H1 (cell line): ENCODE data around the gene ALOX5. TPM values are rescaled to one million over a fixed set of nuclear protein-coding genes. Genes with fewer than 3 reads are reported as not detected.

ENCODE experiments used
- CTCF ChIA-PET: fragments of 300-600 bp; sonication (Branson Sonifier 250); formaldehyde crosslinking; loops from one replicate; lab custom pipeline; 2021; ENCODE audit not compliant: partially characterized antibody; lab: Charles Lee
- POLR2A ChIA-PET: fragments of 300-600 bp; sonication (Branson Sonifier 250); formaldehyde crosslinking; loops from one replicate; lab custom pipeline; 2021; ENCODE audit warnings: inconsistent platforms; ENCODE audit not compliant: partially characterized antibody; lab: Charles Lee
- DNase-seq, 2 experiments: peaks; one replicate each; pipeline versions ENCODE4 v3.0.0 to v3.0.0-alpha.2; 2010 to 2022; ENCODE audit warnings: low spot score in 2 of 2, low read depth in 1 of 2, mixed read lengths in 1 of 2
- FAIRE-seq: peaks from 2 replicates; lab custom pipeline; 2011; peaks lifted over from hg19 to GRCh38; lab: Jason Lieb, UNC
- H2AFZ ChIP-seq: 2 replicates; pipeline ENCODE4 v1.8.1; 2012; ENCODE audit warnings: low read length, inconsistent platforms
- H2AK5ac ChIP-seq: 2 replicates; pipeline ENCODE4 v1.6.1; 2013; ENCODE audit warnings: low read depth, low read length
- H2BK120ac ChIP-seq: replicated peaks from 2 replicates; pipeline ENCODE3; 2013; ENCODE audit warnings: low read depth, low read length, inconsistent platforms
- H2BK12ac ChIP-seq: 2 replicates; pipeline ENCODE4 v1.6.1; 2013; ENCODE audit warnings: low read depth, low read length
- H2BK15ac ChIP-seq: 2 replicates; pipeline ENCODE4 v1.6.1; 2013; ENCODE audit warnings: low read length
- H2BK20ac ChIP-seq: 2 replicates; pipeline ENCODE4 v1.6.1; 2013; ENCODE audit warnings: low read length
- H2BK5ac ChIP-seq: 2 replicates; pipeline ENCODE4 v1.6.1; 2013; ENCODE audit warnings: low read depth, low read length
- H3K14ac ChIP-seq: 2 replicates; pipeline ENCODE4 v1.6.1; 2013; ENCODE audit warnings: inconsistent platforms; ENCODE audit not compliant: insufficient read length
- H3K18ac ChIP-seq: 2 replicates; pipeline ENCODE4 v1.6.1; 2013; ENCODE audit warnings: low read length; ENCODE audit errors: extremely low read depth
- H3K23ac ChIP-seq: 2 replicates; pipeline ENCODE4 v1.6.1; 2013; ENCODE audit warnings: inconsistent platforms; ENCODE audit not compliant: insufficient read length
- H3K23me2 ChIP-seq: 2 replicates; pipeline ENCODE4 v1.6.1; 2013; ENCODE audit warnings: low read depth, low read length
- H3K27ac ChIP-seq: 2 replicates; pipeline ENCODE4 v1.6.1; 2011; ENCODE audit warnings: low read depth, low read length, inconsistent platforms
- H3K27me3 ChIP-seq, 4 experiments: replicated peaks in 1 of 4; 1 replicate in 1 of 4; 2 replicates in 3 of 4; pipeline versions ENCODE4 v1.6.1 to v1.8.1; 2011 to 2013; ENCODE audit warnings: low read length in 3 of 4, mild to moderate bottlenecking in 3 of 4, inconsistent platforms in 2 of 4, mixed read lengths in 2 of 4, moderate library complexity in 1 of 4; ENCODE audit not compliant: control insufficient read depth in 3 of 4, insufficient read depth in 3 of 4; ENCODE audit errors: extremely low read depth in 1 of 4
- H3K36me3 ChIP-seq, 4 experiments: 2 replicates each; pipeline versions ENCODE4 v1.6.1 to v1.8.1; 2011 to 2013; ENCODE audit warnings: mild to moderate bottlenecking in 4 of 4, low read length in 3 of 4, moderate library complexity in 2 of 4, control low read depth in 1 of 4, inconsistent platforms in 1 of 4; ENCODE audit not compliant: insufficient read depth in 4 of 4, control insufficient read depth in 2 of 4
- H3K4ac ChIP-seq: replicated peaks from 2 replicates; pipeline ENCODE3; 2013; ENCODE audit warnings: low read length, low read depth, mixed read lengths, inconsistent platforms; ENCODE audit not compliant: insufficient read length
- H3K4me1 ChIP-seq, 4 experiments: replicated peaks in 1 of 4; 1 replicate in 1 of 4; 2 replicates in 3 of 4; pipeline versions ENCODE4 v1.6.1 to v1.8.1; 2011 to 2013; ENCODE audit warnings: low read length in 3 of 4, inconsistent platforms in 2 of 4, mixed read lengths in 1 of 4; ENCODE audit not compliant: insufficient read depth in 4 of 4, control insufficient read depth in 3 of 4
- H3K4me2 ChIP-seq, 2 experiments: 2 replicates each; pipeline versions ENCODE4 v1.6.1 to v1.8.1; 2011 to 2013; ENCODE audit warnings: low read depth in 2 of 2, low read length in 2 of 2, control low read depth in 1 of 2, inconsistent platforms in 1 of 2, mild to moderate bottlenecking in 1 of 2; ENCODE audit not compliant: insufficient read depth in 1 of 2
- H3K4me3 ChIP-seq, 4 experiments: fragments of 200-600, 300-600 bp in 1 of 4; sonication (generic), shearing (Covaris generic), sonication (Bioruptor Twin) in 1 of 4; 2 replicates each; pipeline versions ENCODE4 v1.5.1 to v1.8.1; 2011 to 2016; ENCODE audit warnings: low read length in 4 of 4, low read depth in 3 of 4, control low read depth in 2 of 4, inconsistent platforms in 2 of 4, mild to moderate bottlenecking in 2 of 4, mixed read lengths in 1 of 4, moderate library complexity in 1 of 4; ENCODE audit not compliant: insufficient read depth in 2 of 4; ENCODE audit errors: extremely low read depth in 1 of 4
- H3K56ac ChIP-seq: replicated peaks from 2 replicates; pipeline ENCODE3; 2013; ENCODE audit warnings: low read depth, mild to moderate bottlenecking, mixed read lengths, low read length, inconsistent platforms; ENCODE audit not compliant: insufficient read length
- H3K79me1 ChIP-seq: 2 replicates; pipeline ENCODE4 v1.6.1; 2013; ENCODE audit warnings: low read depth, low read length, control low read depth
- H3K79me2 ChIP-seq, 2 experiments: 2 replicates each; pipeline versions ENCODE4 v1.6.1 to v1.8.1; 2012 to 2013; ENCODE audit warnings: low read length in 2 of 2, mild to moderate bottlenecking in 2 of 2, inconsistent platforms in 1 of 2; ENCODE audit not compliant: insufficient read depth in 2 of 2, control insufficient read depth in 1 of 2
- H3K9ac ChIP-seq, 4 experiments: replicated peaks in 1 of 4; 1 replicate in 1 of 4; 2 replicates in 3 of 4; pipeline versions ENCODE4 v1.6.1 to v1.8.1; 2011 to 2013; ENCODE audit warnings: low read depth in 3 of 4, low read length in 3 of 4, control low read depth in 2 of 4, mild to moderate bottlenecking in 2 of 4, moderate library complexity in 2 of 4, inconsistent platforms in 1 of 4; ENCODE audit errors: extremely low read depth in 1 of 4
- H3K9me3 ChIP-seq, 2 experiments: 2 replicates each; pipeline versions ENCODE4 v1.6.1 to v1.8.1; 2012 to 2013; ENCODE audit warnings: mild to moderate bottlenecking in 2 of 2, moderate library complexity in 2 of 2, control low read depth in 1 of 2, inconsistent platforms in 1 of 2, low read depth in 1 of 2, low read length in 1 of 2, mixed read lengths in 1 of 2; ENCODE audit not compliant: insufficient read depth in 2 of 2
- H4K20me1 ChIP-seq, 2 experiments: replicated peaks in 1 of 2; 2 replicates each; pipeline versions ENCODE3 to v1.8.1; 2011 to 2013; ENCODE audit warnings: inconsistent platforms in 2 of 2, low read length in 2 of 2, mild to moderate bottlenecking in 1 of 2; ENCODE audit not compliant: insufficient read depth in 2 of 2, control insufficient read depth in 1 of 2
- H4K5ac ChIP-seq: 2 replicates; pipeline ENCODE4 v1.6.1; 2013; ENCODE audit warnings: low read length, low read depth, mixed read lengths, inconsistent platforms; ENCODE audit not compliant: insufficient read length
- H4K8ac ChIP-seq: 2 replicates; pipeline ENCODE4 v1.8.0; 2013; ENCODE audit warnings: mild to moderate bottlenecking, moderate library complexity, low read length, inconsistent platforms; ENCODE audit not compliant: insufficient read depth; ENCODE audit errors: extremely low read depth
- H4K91ac ChIP-seq: replicated peaks from 2 replicates; pipeline ENCODE3; 2013; ENCODE audit warnings: low read length, mixed read lengths, inconsistent platforms; ENCODE audit not compliant: insufficient read length
- ATF3 ChIP-seq: IDR thresholded peaks from 2 replicates; pipeline ENCODE4 v1.6.1; 2011; ENCODE audit warnings: low read depth, mild to moderate bottlenecking, low read length; ENCODE audit not compliant: insufficient read depth
- BACH1 ChIP-seq: IDR thresholded peaks from 2 replicates; pipeline ENCODE4 v1.6.1; 2012; ENCODE audit warnings: low read length, improper control_type of control experiment
- CEBPB ChIP-seq: IDR thresholded peaks from 2 replicates; pipeline ENCODE4 v1.6.1; 2012; ENCODE audit warnings: low read depth, low read length
- CHD2 ChIP-seq: IDR thresholded peaks from 2 replicates; pipeline ENCODE4 v1.6.1; 2012; ENCODE audit warnings: low read length, improper control_type of control experiment
- EP300 ChIP-seq, 2 experiments: IDR thresholded peaks; 1 replicate in 1 of 2; 2 replicates in 1 of 2; pipeline ENCODE4 v1.6.1; 2011 to 2012; ENCODE audit warnings: low read depth in 2 of 2, low read length in 2 of 2, mild to moderate bottlenecking in 2 of 2, borderline replicate concordance in 1 of 2, inconsistent platforms in 1 of 2, moderate library complexity in 1 of 2
- HDAC2 ChIP-seq, 2 experiments: fragments of 300-600 bp in 1 of 2; sonication (generic) in 1 of 2; IDR thresholded peaks; 2 replicates each; pipeline ENCODE4 v1.6.1; 2011 to 2012; ENCODE audit warnings: low read depth in 2 of 2, low read length in 2 of 2, mild to moderate bottlenecking in 2 of 2, moderate library complexity in 2 of 2, borderline replicate concordance in 1 of 2, inconsistent platforms in 1 of 2
- RNF2 ChIP-seq: fragments of 200-900, 300-1000 bp; sonication (generic); IDR thresholded peaks from 2 replicates; pipeline ENCODE4 v1.7.1; 2016; ENCODE audit warnings: borderline replicate concordance, low read depth, mild to moderate bottlenecking, antibody characterized with exemption, low read length; ENCODE audit not compliant: poor library complexity, severe bottlenecking; ENCODE audit errors: missing control alignments
- SIN3A ChIP-seq, 2 experiments: IDR thresholded peaks in 1 of 2; conservative IDR thresholded peaks in 1 of 2; 2 replicates each; pipeline ENCODE4 v1.6.1; 2011 to 2012; ENCODE audit warnings: low read length in 2 of 2, improper control_type of control experiment in 1 of 2, low read depth in 1 of 2, mild to moderate bottlenecking in 1 of 2
- TAF1 ChIP-seq: IDR thresholded peaks from 2 replicates; pipeline ENCODE4 v1.6.1; 2011; ENCODE audit warnings: mild to moderate bottlenecking, low read depth, low read length
- whole genome bisulfite sequencing, 2 experiments: shearing (Covaris generic) in 1 of 2; methylation state at CpG; one replicate each; pipeline versions ENCODE4 v1.1.6 to v1.1.7; 2013 to 2015; ENCODE audit warnings: low lambda C conversion rate in 2 of 2, mixed read lengths in 2 of 2, inconsistent platforms in 1 of 2, low coverage in 1 of 2, missing lambda C conversion rate in 1 of 2; ENCODE audit not compliant: insufficient replicate concordance in 2 of 2, insufficient coverage in 1 of 2, insufficient read length in 1 of 2; ENCODE audit errors: extremely low coverage in 1 of 2, missing lambda C conversion rate in 1 of 2; 5-methylcytosine and 5-hydroxymethylcytosine counted together
- polyA plus RNA-seq, 7 experiments: library from polyadenylated mRNA; depleted of rRNA in 3 of 7; stranded (reverse) in 5 of 7; unstranded in 2 of 7; fragments of >200 nt in 5 of 7; fragments of 200-250 nt in 2 of 7; gene quantifications; 1 replicate in 5 of 7; 2 replicates in 1 of 7; 4 replicates in 1 of 7; pipeline versions ENCODE4 v1.2.1 to v1.2.3, GENCODE V29; 2011 to 2013; ENCODE audit warnings: missing spikeins in 2 of 7, mixed read lengths in 2 of 7
- total RNA-seq: library from RNA; stranded (reverse); fragmentation: NEBNext Ultra II Directional; extraction: Animal tissue kit (Norgen Biotek cat#: 25700); gene quantifications from 2 replicates; pipeline ENCODE4 v1.2.1, GENCODE V29; 2021

ALOX5 gene
- total and polyA plus RNA-seq, 2 of the 8 experiments (the other 6 are each of a cell fraction or from before 2014, with no cell fraction given) = 1.6 to 3.8 TPM

DNA sequence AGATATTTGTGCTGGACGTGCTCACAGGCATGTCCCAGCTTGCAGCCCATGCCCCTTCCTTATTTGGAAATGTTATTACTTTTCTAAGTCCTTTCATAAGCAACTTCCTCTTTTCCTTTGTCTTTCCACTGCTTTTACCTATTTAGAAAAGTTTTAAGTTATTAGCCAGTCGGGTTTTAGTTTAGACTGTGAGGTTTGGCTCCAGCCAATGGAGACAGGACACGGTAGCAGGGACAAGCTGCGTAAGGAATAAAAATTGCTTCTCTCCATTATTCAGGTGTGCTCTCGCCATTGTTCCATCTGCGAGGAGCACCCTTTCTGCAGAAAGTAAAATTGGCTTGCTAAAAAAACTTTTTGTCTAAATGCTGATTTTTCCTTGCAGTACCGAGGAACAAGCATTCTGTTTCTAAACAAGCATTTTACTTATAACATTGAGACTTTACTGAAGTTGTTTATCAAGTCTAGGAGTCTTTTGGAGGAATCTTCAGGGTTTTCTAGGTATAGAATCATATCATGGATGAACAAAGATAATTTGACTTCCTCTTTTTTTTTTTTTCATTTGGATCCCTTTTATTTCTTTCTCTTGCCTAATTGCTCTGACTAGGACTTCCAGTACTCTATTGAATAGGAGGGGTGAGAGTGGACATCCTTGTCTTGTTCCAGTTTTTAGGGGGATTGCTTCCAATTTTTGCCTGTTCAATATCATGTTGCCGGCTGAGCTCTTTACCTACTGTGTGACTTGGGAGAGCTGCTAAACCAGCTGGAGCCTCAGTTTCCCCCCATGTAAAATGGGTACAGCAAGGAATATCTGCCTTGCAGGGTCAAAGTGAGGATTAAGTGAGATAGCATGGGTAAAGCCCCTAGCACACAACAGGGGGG lies 63.8 kb downstream of the ALOX5 start:
- Histone ChIP-seq H3K27ac (no peak overlapping the region), H3K79me1 (no peaks in the 10 kb centered on the region), H2BK20ac (no peak overlapping the region), H4K8ac (no peak overlapping the region), H4K5ac (no peak overlapping the region), H3K79me2 (no peaks in the 10 kb centered on the region), H3K18ac (no peak overlapping the region), H2AK5ac (no peak overlapping the region), H3K27me3 (no peaks in the 10 kb centered on the region), H4K20me1 (no peaks in the 10 kb centered on the region), H3K4ac (peak overlapping the region; percentile 72), H3K56ac (no peak overlapping the region), H3K4me3 (no peak overlapping the region), H3K9ac (no peak overlapping the region), H4K91ac (peak overlapping the region; percentile 0), H3K36me3 (no peaks in the 10 kb centered on the region), H3K4me2 (no peak overlapping the region), H2BK5ac (peak overlapping the region; percentile 66; the same call in 1 of the 2 replicates), H2BK12ac (no peak overlapping the region), H3K14ac (no peak overlapping the region), H2BK120ac (peak overlapping the region; percentile 21), H3K23ac (no peak overlapping the region), H3K9me3 (no peaks in the 10 kb centered on the region), H2BK15ac (no peak overlapping the region), H3K4me1 (peaks cover 4 to 11% (median 4%) of the 10 kb centered on the region in 4 experiments), H2AFZ (no peak overlapping the region), H3K23me2 (no peaks in the 10 kb centered on the region)
- POLR2A ChIA-PET = no interaction called here
- CTCF ChIA-PET = no interaction called here
- FAIRE-seq = no peak
- DNase-seq = no peak
- no peak for TF ChIP-seq RNF2
- TF ChIP-seq EP300 (IDR thresholded peaks at IDR 0.05; ENCODE audit: borderline replicate concordance in 1 of 2, low read depth in 2 of 2, low read length in 2 of 2) = no peak
- no peak for TF ChIP-seq ATF3
- TF ChIP-seq HDAC2 (IDR thresholded peaks at IDR 0.05; ENCODE audit: borderline replicate concordance in 1 of 2, low read depth in 2 of 2, low read length in 2 of 2) = no peak
- TF ChIP-seq CEBPB = no peak
- TF ChIP-seq BACH1 = no peak
- no peak for TF ChIP-seq SIN3A (conservative IDR thresholded peaks at IDR 0.05 in 1 of 2, IDR thresholded peaks at IDR 0.05 in 1 of 2; ENCODE audit: low read depth in 1 of 2, low read length in 2 of 2)
- TF ChIP-seq TAF1 = no peak
- no peak for TF ChIP-seq CHD2
- WGBS, 2 experiments = 89% methylated on average over 8 of the region's 8 CpGs; no CpG with 5 or more reads in 1 of the 2 experiments
